ENCODE data around the gene NAPEPLD. TPM values are rescaled to one million over a fixed set of nuclear protein-coding genes. Genes with fewer than 3 reads are reported as not detected.
A peak's percentile ranks its signal among the peaks of the same experiment; 100 is the strongest.

The NAPEPLD gene
- total and polyA plus RNA-seq, 2 of the 8 experiments (the other 6 are each of a cell fraction or from before 2014, with no cell fraction given), result 4.2 to 9.9 TPM

DNA sequence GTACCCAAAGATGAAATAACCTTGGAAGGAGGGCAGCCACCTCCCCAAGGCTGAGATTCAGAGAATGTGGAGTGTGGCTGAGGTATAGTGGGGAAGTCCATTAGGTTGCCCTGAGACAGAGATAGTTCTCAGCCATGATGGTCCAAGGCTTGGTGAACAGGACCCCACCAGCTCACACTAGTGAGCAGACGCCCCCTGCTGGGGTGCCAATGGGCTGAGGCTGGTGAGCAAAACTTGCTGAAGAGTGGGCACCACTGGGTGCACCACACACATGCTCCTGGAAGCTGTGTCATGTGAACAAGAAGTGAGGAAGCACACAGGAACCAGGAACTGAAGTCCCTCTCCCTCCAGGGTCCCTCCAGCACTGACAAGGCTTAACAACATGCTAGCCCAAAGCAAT, 83.2 kb downstream of the NAPEPLD start:
- Histone ChIP-seq H2BK120ac (replicated peaks; ENCODE audit: low read depth, low read length) (no peak overlapping the region), H3K9me3 (ENCODE audit: insufficient read depth in 2 of 2, low read depth in 1 of 2, low read length in 1 of 2) (peaks cover 2 to 14% of the 10 kb centered on the region in 2 experiments; a peak in 3 of 4 replicates), H3K4me3 (ENCODE audit: extremely low read depth in 1 of 4, insufficient read depth in 2 of 4, low read depth in 3 of 4, low read length in 4 of 4) (no peak overlapping the region), H2BK5ac (ENCODE audit: low read depth, low read length) (no peak overlapping the region), H3K4ac (replicated peaks; ENCODE audit: insufficient read length, low read depth, low read length) (no peak overlapping the region), H3K4me1 (replicated peaks in 1 of 4; ENCODE audit: control insufficient read depth in 3 of 4, insufficient read depth in 4 of 4, low read length in 3 of 4) (no peaks in the 10 kb centered on the region; a peak in 1 of 7 replicates), H3K36me3 (ENCODE audit: control insufficient read depth in 2 of 4, insufficient read depth in 4 of 4, low read length in 3 of 4) (no peaks in the 10 kb centered on the region; a peak in 1 of 8 replicates), H3K9ac (replicated peaks in 1 of 4; ENCODE audit: extremely low read depth in 1 of 4, low read depth in 3 of 4, low read length in 3 of 4) (no peak overlapping the region), H3K79me2 (ENCODE audit: control insufficient read depth in 1 of 2, insufficient read depth in 2 of 2, low read length in 2 of 2) (no peaks in the 10 kb centered on the region), H4K5ac (ENCODE audit: insufficient read length, low read depth, low read length) (no peak overlapping the region), H2AFZ (ENCODE audit: low read length) (no peak overlapping the region), H3K18ac (ENCODE audit: extremely low read depth, low read length) (no peak overlapping the region), H3K79me1 (ENCODE audit: low read depth, low read length) (no peaks in the 10 kb centered on the region), H2BK12ac (ENCODE audit: low read depth, low read length) (no peak overlapping the region), H2BK20ac (ENCODE audit: low read length) (no peak overlapping the region), H3K14ac (ENCODE audit: insufficient read length) (no peak overlapping the region), H3K23ac (ENCODE audit: insufficient read length) (no peak overlapping the region), H4K8ac (ENCODE audit: extremely low read depth, insufficient read depth, low read length) (no peak overlapping the region), H3K56ac (replicated peaks; ENCODE audit: insufficient read length, low read depth, low read length) (no peak overlapping the region), H3K27me3 (replicated peaks in 1 of 4; ENCODE audit: control insufficient read depth in 3 of 4, extremely low read depth in 1 of 4, insufficient read depth in 3 of 4, low read length in 3 of 4) (no peaks in the 10 kb centered on the region), H2AK5ac (ENCODE audit: low read depth, low read length) (no peak overlapping the region), H2BK15ac (ENCODE audit: low read length) (no peak overlapping the region), H3K27ac (ENCODE audit: low read depth, low read length) (no peak overlapping the region), H3K23me2 (ENCODE audit: low read depth, low read length) (no peaks in the 10 kb centered on the region), H4K91ac (replicated peaks; ENCODE audit: insufficient read length, low read length) (no peak overlapping the region), H4K20me1 (replicated peaks in 1 of 2; ENCODE audit: control insufficient read depth in 1 of 2, insufficient read depth in 2 of 2, low read length in 2 of 2) (no peaks in the 10 kb centered on the region), H3K4me2 (ENCODE audit: insufficient read depth in 1 of 2, low read depth in 2 of 2, low read length in 2 of 2) (no peak overlapping the region)
- ChIA-PET POLR2A (ENCODE audit: partially characterized antibody) (interaction anchor here (1.8 kb wide), 1 partner anchor 9 kb away, joined by 10 read pairs; the partner anchor contains the start of genes ARMC10 and FBXL13), CTCF (ENCODE audit: partially characterized antibody) (interaction anchor here (0.7 to 1.2 kb wide), 9 partner anchors 8 to 250 kb away, joined by 3 to 4 read pairs (median 3); partner anchors contain the start of gene ARMC10)
- DNase-seq (ENCODE audit: low read depth in 1 of 2, low spot score in 2 of 2) (peak in 1 of 2 experiments; percentile 70), FAIRE-seq (no peak)
- WGBS, 2 experiments (ENCODE audit: extremely low coverage in 1 of 2, insufficient coverage in 1 of 2, insufficient read length in 1 of 2, insufficient replicate concordance in 2 of 2, low coverage in 1 of 2, low lambda C conversion rate in 2 of 2, missing lambda C conversion rate in 1 of 2), result 28% methylated on average over 1 of the region's 1 CpG; no CpG with 5 or more reads in 1 of the 2 experiments
- TF ChIP-seq BACH1 (IDR thresholded peaks at IDR 0.05; ENCODE audit: low read length) (no peak), POLR2A (IDR thresholded peaks at IDR 0.05; ENCODE audit: control extremely low read depth in 1 of 2, low read depth in 2 of 2, low read length in 2 of 2) (no peak), RBBP5 (IDR thresholded peaks at IDR 0.05; ENCODE audit: borderline replicate concordance, low read depth, low read length) (no peak), GTF2F1 (IDR thresholded peaks at IDR 0.05; ENCODE audit: borderline replicate concordance, low read depth, low read length) (no peak), NANOG (IDR thresholded peaks at IDR 0.05; ENCODE audit: insufficient read depth, low read depth, low read length, poor library complexity, severe bottlenecking) (no peak), YY1 (IDR thresholded peaks at IDR 0.05; ENCODE audit: low read depth, low read length) (no peak), TBP (IDR thresholded peaks at IDR 0.05; ENCODE audit: low read depth, low read length) (no peak)

Data from H1 (cell line).